Measurements from ENCODE around the gene PLXDC1.

GRCh38 chr17:39191750-39192510, 40.5 kb upstream of the PLXDC1 start:
- no peak for TF ChIP-seq CTCF (IDR thresholded peaks at IDR 0.05; ENCODE audit: insufficient read depth, low read length)
- TF ChIP-seq GABPA (IDR thresholded peaks at IDR 0.05; ENCODE audit: low read depth), result no peak
- TF ChIP-seq POLR2AphosphoS5 (IDR thresholded peaks at IDR 0.05; ENCODE audit: low read depth), result no peak
- no peak for TF ChIP-seq REST (IDR thresholded peaks at IDR 0.05; ENCODE audit: insufficient replicate concordance, low read depth)
